Effector memory CD4-positive, alpha-beta T cell (primary cell): Measurements from ENCODE around the gene LDAF1.
"Not testable (repeated sequence)": the region's sequence is repeated elsewhere in the genome, so short reads cannot be mapped to it uniquely, and the experiment has no call there.

Experiments
- DNase-seq, 3 donors: peaks; one replicate each; pipeline ENCODE4 v3.0.0-alpha.2; 2020
- H3K27ac ChIP-seq: 2 replicates; pipeline ENCODE4 v1.7.0; 2013; ENCODE audit warnings: mild to moderate bottlenecking, low read length, moderate library complexity; ENCODE audit not compliant: insufficient read depth, poor library complexity, severe bottlenecking
- H3K27me3 ChIP-seq: replicated peaks from 2 replicates; pipeline ENCODE4 v1.7.0; 2013; ENCODE audit warnings: mild to moderate bottlenecking, low read length; ENCODE audit not compliant: insufficient read depth, control insufficient read depth, poor library complexity, severe bottlenecking
- H3K36me3 ChIP-seq: 2 replicates; pipeline ENCODE4 v1.7.0; 2013; ENCODE audit warnings: mild to moderate bottlenecking, low read length, moderate library complexity; ENCODE audit not compliant: control insufficient read depth, insufficient read depth
- H3K4me1 ChIP-seq: 2 replicates; pipeline ENCODE4 v1.7.0; 2013; ENCODE audit warnings: low read length, mild to moderate bottlenecking; ENCODE audit not compliant: control insufficient read depth, insufficient read depth, poor library complexity, severe bottlenecking
- H3K4me3 ChIP-seq: 2 replicates; pipeline ENCODE4 v1.7.0; 2013; ENCODE audit warnings: low read length, low read depth, mild to moderate bottlenecking; ENCODE audit not compliant: insufficient read depth, poor library complexity, severe bottlenecking
- H3K9me3 ChIP-seq: 2 replicates; pipeline ENCODE4 v1.7.0; 2013; ENCODE audit warnings: mild to moderate bottlenecking, low read length, moderate library complexity; ENCODE audit not compliant: control insufficient read depth

The LDAF1 gene

DNA sequence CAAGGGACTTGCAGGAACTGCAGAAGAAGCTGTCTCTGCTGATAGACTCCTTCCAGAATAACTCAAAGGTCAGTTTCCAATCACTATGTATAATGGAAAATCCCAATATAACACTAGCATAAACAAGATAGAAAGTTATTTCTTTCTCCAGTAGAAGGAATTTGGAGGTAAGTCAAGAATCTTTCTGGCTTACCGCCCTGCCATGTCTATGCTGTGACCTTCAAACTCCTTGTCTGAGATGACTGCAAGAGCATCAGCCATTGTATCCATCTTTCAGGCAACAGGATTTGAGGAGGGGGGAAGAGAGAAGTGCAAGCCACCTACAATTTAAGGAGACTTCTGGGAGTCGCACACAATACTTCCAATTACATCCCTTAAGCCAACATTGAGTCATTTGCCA, 2.7 kb downstream of the LDAF1 start:
- Histone ChIP-seq H3K27me3 (no peaks in the 10 kb centered on the region), H3K9me3 (no peaks in the 10 kb centered on the region), H3K4me3 (no peak overlapping the region), H3K36me3 (peaks cover 4% of the 10 kb centered on the region), H3K4me1 (peaks cover 14% of the 10 kb centered on the region), H3K27ac (no peak overlapping the region)
- no peak for DNase-seq

DNA sequence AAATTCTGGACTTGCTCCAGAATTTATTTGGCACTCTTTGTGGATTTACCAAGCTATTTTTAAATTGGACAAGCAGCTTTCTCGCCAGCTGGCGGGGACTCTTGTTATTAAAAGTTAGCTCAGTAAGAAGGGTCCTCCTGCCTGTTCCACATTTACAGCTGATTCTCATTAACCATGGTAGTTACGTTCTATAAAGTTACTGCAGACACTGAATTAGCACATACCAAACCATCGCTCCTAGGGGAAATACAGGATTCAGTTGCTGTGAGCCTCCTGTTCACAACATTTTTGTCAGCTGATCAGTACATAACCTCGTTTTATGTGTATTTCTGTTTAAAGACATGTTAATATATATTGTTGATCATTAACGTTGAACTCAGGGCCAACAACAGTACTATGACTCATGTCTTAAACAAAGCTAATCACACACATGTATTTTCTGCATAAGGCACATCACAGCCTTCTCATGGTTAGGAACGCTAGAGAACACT, 4.2 kb downstream of the LDAF1 start:
- Histone ChIP-seq H3K36me3 (peaks cover 4% of the 10 kb centered on the region), H3K27ac (no peak overlapping the region), H3K4me3 (no peak overlapping the region), H3K27me3 (no peaks in the 10 kb centered on the region), H3K9me3 (no peaks in the 10 kb centered on the region), H3K4me1 (peaks cover 14% of the 10 kb centered on the region)
- DNase-seq: no peak

DNA sequence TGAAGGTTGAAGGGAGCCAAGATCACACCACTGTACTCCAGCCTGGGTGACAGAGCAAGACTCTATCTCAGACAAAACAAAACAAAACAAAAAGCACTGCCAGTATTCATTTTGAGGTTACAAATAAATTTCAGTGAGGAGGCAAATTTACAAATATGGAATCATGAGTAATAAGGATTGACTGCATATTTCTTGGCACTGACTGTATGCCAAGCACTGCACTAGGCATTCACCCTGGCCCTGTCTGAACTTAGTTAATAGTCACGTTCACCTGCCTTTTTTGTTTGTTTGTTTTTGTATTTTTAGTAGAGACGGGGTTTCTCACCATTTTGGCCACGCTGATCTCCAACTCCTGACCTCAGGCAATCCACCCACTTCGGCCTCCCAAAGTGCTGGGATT, 5.1 kb downstream of the LDAF1 start:
- Histone ChIP-seq H3K27ac (no peak overlapping the region), H3K27me3 (no peaks in the 10 kb centered on the region)
- DNase-seq: no peak

DNA sequence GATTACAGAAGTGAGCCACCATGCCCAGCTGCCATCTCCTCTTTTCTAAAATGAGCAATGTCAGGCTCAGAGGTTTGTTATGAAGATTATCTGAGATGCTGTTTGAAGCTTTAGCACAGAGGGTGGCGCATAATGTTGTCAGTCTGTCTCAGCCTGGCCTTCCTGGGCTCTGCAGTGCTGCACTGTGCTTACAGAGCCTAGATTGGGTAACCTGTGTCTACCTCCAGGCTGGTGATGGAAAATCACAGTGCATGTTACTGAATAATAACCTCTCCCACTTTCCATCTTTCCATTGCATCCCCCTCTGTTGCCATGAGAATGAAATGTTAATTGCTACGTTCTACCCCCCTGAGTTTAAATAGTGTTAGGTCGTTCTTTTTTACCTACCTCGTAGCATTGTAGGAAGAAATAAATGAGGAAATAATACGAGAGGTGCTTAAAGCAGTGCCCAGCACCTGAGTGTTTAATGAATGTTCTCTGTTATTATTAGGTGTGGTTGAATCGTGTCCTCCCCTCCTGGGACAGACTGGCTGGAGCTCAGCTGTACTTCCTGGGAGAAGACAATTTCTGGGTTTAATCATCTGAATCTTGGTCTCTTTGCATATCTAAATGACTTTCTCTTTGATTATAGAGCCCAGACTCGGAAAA, 6.2 kb downstream of the LDAF1 start:
- Histone ChIP-seq H3K27ac (no peak overlapping the region), H3K27me3 (no peaks in the 10 kb centered on the region), H3K9me3 (no peaks in the 10 kb centered on the region), H3K36me3 (peaks cover 4% of the 10 kb centered on the region), H3K4me3 (no peak overlapping the region), H3K4me1 (peaks cover 2% of the 10 kb centered on the region)
- no peak for DNase-seq

More for the DNA sequence above, 5.1 kb downstream of the LDAF1 start:
- Histone ChIP-seq H3K9me3 (no peaks in the 10 kb centered on the region), H3K4me1 (peaks cover 9% of the 10 kb centered on the region), H3K36me3 (peaks cover 4% of the 10 kb centered on the region), H3K4me3 (no peak overlapping the region)

DNA sequence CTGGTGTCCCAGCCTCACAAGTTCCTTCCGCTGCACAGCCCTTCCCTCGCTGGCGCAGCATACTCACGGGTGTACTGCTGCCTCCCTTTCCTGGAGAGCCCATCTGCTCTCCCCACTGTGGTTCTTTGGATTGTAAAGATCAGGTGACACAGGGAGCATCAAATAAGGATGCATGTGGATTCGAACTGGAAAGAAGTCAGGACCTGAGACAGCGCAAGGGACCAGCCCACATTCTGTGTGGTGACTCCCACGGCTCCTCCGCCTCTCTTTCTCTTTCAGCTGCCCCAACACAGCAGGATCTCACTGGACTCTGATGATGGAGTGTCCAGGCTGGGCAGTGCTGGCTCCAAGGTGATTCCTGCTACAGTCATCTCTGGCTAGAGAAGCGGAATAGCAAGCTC, 8.1 kb downstream of the LDAF1 start:
- no peak overlapping the region for H3K27ac ChIP-seq
- no peak for DNase-seq
- H3K4me1 ChIP-seq: no peaks in the 10 kb centered on the region
- H3K4me3 ChIP-seq: no peak overlapping the region
- peaks cover 16% of the 10 kb centered on the region for H3K36me3 ChIP-seq
- no peaks in the 10 kb centered on the region for H3K27me3 ChIP-seq
- no peaks in the 10 kb centered on the region for H3K9me3 ChIP-seq

DNA sequence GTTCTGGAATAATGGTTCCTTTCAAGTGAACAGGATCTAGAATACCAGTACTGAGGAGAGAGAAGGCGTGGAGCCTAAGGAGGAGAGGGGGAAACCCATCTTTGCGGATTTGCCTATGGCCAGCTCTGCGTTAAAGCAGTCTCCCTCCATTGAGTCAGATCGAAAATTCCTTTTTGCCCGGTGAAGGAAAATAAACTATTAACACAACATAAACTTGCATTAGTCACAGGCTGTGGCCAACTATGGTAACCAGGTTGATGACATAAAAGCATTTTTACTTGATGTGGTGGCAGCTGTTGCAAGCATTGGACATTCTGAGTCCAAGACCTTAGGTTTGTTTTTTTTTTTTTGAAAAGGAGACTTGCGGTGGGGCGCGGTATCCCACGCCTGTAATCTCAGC, 8.9 kb downstream of the LDAF1 start:
- no peaks in the 10 kb centered on the region for H3K9me3 ChIP-seq

DNA sequence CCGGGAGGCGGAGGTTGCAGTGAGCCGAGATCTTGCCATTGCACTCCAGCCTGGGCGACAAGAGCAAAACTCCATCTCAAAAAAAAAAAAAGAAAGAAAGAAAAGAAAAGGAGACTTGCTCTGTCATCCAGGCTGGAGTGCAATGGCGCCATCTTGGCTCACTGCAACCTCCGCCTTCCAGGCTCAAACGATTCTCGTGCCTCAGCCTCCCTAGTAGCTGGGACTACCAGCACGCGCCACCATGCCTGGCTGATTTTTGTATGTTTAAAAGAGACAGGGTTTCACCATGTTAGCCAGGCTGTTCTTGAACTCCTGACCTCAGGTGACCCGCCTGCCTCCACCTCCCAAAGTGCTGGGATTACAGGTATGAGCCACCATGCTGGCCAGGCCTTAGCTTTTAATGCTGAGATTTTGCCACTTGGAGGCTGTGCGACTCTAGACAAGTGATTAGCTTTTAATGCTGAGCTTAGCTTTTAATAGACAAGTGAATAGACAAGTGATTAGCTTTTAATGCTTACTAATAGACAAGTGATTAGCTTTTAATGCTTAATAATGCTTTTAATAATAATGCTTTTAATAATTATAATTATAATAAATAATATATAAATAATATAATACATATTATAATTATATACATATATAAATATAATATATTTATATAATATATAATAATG, 9.6 kb downstream of the LDAF1 start:
- Histone ChIP-seq H3K9me3 (no peaks in the 10 kb centered on the region), H3K36me3 (peaks cover 18% of the 10 kb centered on the region), H3K4me1 (no peaks in the 10 kb centered on the region), H3K4me3 (no peak overlapping the region), H3K27ac (no peak overlapping the region), H3K27me3 (no peaks in the 10 kb centered on the region)
- no peak for DNase-seq

More for the DNA sequence above, 8.9 kb downstream of the LDAF1 start:
- H3K36me3 ChIP-seq: peaks cover 18% of the 10 kb centered on the region
- H3K4me1 ChIP-seq: no peaks in the 10 kb centered on the region
- H3K27me3 ChIP-seq: no peaks in the 10 kb centered on the region
- no peak overlapping the region for H3K4me3 ChIP-seq
- no peak overlapping the region for H3K27ac ChIP-seq
- no peak for DNase-seq

DNA sequence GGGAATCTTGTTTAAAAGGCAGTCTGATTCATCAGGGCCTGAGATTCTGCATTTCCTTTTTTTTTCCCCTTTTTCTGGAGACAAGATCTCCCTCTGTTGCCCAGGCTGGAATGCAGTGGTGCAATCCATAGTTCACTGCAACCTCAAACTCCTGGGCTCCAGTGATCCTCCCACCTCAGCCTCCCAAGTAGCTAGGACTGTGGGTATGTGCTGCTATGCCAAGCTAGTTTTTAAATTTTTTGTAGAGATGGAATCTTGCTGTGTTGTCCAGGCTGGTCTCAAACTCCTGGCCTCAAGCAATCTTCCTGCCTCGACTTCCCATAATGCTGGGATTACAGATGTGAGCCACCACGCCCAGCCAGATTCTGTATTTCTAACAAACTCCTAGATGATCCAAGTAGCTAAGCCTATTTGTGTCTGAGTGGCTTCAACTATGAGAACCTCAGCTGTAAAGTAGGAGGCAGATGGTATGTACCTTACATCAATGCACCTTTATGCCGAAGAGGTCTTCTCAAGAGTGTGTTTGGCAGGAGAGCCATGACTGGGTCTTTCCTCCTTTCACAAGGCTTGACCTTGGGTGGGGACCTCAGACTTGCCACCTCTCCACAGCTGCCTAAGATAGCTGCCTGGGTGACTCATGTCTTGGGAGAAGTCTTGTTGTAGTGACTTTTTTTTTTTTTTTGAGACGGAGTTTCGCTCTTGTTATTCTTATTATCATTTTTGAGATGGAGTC, 10.9 kb downstream of the LDAF1 start:
- Histone ChIP-seq H3K9me3 (no peaks in the 10 kb centered on the region), H3K27ac (no peak overlapping the region), H3K4me3 (no peak overlapping the region), H3K4me1 (no peaks in the 10 kb centered on the region), H3K27me3 (no peaks in the 10 kb centered on the region), H3K36me3 (peaks cover 15% of the 10 kb centered on the region)
- DNase-seq: no peak

DNA sequence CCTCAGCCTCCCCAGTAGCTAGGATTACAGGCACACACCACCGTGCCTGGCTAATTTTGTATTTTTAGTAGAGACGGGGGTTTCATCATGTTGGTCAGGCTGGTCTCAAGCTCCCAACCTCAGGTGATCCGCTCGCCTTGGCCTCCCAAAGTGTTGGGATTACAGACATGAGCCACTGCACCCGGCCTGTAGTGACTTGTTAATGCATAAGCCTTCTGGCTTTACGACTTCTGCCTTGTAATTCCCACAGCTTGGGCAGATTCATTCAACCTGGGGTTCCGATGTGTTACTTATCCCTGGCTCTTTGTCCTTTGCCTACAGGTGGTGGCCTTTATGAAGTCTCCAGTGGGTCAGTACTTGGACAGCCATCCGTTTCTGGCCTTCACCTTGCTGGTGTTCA, 11.6 kb downstream of the LDAF1 start:
- not testable (repeated sequence) for H3K4me3 ChIP-seq, H3K27me3 ChIP-seq, DNase-seq, H3K9me3 ChIP-seq, H3K27ac ChIP-seq, H3K4me1 ChIP-seq
- H3K36me3 ChIP-seq: peaks cover 15% of the 10 kb centered on the region

DNA sequence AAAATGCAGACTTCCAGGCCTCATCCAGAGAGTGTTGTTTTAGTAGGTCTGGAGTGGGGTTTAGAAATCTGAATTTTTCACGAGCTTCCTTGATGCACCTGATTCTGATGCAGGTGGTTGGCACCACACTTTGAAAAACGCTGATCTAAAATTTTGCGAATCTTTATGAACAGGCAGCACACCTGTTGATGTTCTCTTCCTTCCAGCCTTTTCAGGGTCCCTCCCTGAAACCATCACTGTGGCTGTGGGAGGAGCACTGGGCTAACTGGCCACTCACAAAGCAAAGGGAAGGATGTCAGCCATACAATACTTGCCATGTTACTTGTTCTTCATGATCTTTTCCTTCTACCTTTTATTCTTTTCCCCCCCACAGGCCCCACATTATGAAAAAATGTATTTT, 14.2 kb downstream of the LDAF1 start:
- DNase-seq: no peak
- Histone ChIP-seq H3K27ac (no peak overlapping the region), H3K4me1 (no peaks in the 10 kb centered on the region), H3K36me3 (peaks cover 19% of the 10 kb centered on the region), H3K4me3 (no peak overlapping the region), H3K9me3 (no peaks in the 10 kb centered on the region), H3K27me3 (no peaks in the 10 kb centered on the region)
